Ramos (cell line): Measurements from ENCODE around the gene GOSR1.
"Not testable (repeated sequence)": the region's sequence is repeated elsewhere in the genome, so short reads cannot be mapped to it uniquely, and the experiment has no call there.

ENCODE experiments used
- in situ Hi-C: fragments of 300-500 bp; cut with MboI; formaldehyde crosslinking; loops from one replicate; pipeline ENCODE4 v1.14.3; 2022; ENCODE audit warnings: low sequenced_read_pairs; ENCODE audit not compliant: unreplicated experiment

GOSR1 gene

GRCh38 chr17:30571921-30572320 is 94.7 kb downstream of the GOSR1 start:
- in situ Hi-C loops, result no loop called here

- in situ Hi-C loops, result not testable (repeated sequence)
These were observed 95.7 kb downstream of the GOSR1 start for GRCh38 chr17:30572651-30573554.

GRCh38 chr17:30573603-30574175 is 96.5 kb downstream of the GOSR1 start:
- in situ Hi-C loops, result no loop called here

- in situ Hi-C loops, result not testable (repeated sequence)
These were observed 97.1 kb downstream of the GOSR1 start for GRCh38 chr17:30574309-30574708.

- in situ Hi-C loops, result not testable (repeated sequence)
These were observed 97.6 kb downstream of the GOSR1 start for GRCh38 chr17:30574806-30575205.

GRCh38 chr17:30575648-30576325 is 98.6 kb downstream of the GOSR1 start:
- in situ Hi-C loops, result not testable (repeated sequence)

- in situ Hi-C loops, result no loop called here
These were observed 99.2 kb downstream of the GOSR1 start for GRCh38 chr17:30576326-30576861.
